Hepatocyte (in vitro differentiated cells): ENCODE results near the gene SMARCD3. TPM values are rescaled to one million over a fixed set of nuclear protein-coding genes. Genes with fewer than 3 reads are reported as not detected.

ENCODE experiments used
- DNase-seq: peaks from one replicate; pipeline ENCODE4 v3.0.0-alpha.2; 2016; ENCODE audit warnings: low spot score
- H2AFZ ChIP-seq: fragments of 200-600 bp; sonication (generic); 2 replicates; pipeline ENCODE4 v1.6.0; 2016; ENCODE audit warnings: antibody characterized with exemption, mild to moderate bottlenecking
- H3K27ac ChIP-seq: fragments of 200-600 bp; sonication (generic); 2 replicates; pipeline ENCODE4 v1.5.1; 2016; ENCODE audit warnings: mild to moderate bottlenecking
- H3K27me3 ChIP-seq: fragments of 200-600 bp; sonication (generic); 2 replicates; pipeline ENCODE4 v1.6.1; 2016
- H3K36me3 ChIP-seq: fragments of 200-600 bp; sonication (generic); replicated peaks from 2 replicates; pipeline ENCODE4 v1.5.1; 2016; ENCODE audit warnings: low read depth; ENCODE audit not compliant: insufficient read depth
- H3K4me1 ChIP-seq: fragments of 200-600 bp; sonication (generic); 2 replicates; pipeline ENCODE4 v1.5.1; 2016; ENCODE audit warnings: mild to moderate bottlenecking, moderate library complexity; ENCODE audit not compliant: insufficient read depth
- H3K4me2 ChIP-seq: fragments of 200-600 bp; sonication (generic); 2 replicates; pipeline ENCODE4 v1.6.0; 2016
- H3K4me3 ChIP-seq: fragments of 200-600 bp; sonication (generic); 2 replicates; pipeline ENCODE4 v1.5.1; 2016; ENCODE audit warnings: mild to moderate bottlenecking
- H3K79me2 ChIP-seq: fragments of 200-600 bp; sonication (generic); 2 replicates; pipeline ENCODE4 v1.6.0; 2017; ENCODE audit warnings: mild to moderate bottlenecking
- H3K9me2 ChIP-seq: fragments of 200-600 bp; sonication (generic); replicated peaks from 2 replicates; pipeline ENCODE4 v1.6.0; 2017; ENCODE audit warnings: mild to moderate bottlenecking; ENCODE audit not compliant: insufficient read depth
- H3K9me3 ChIP-seq: fragments of 200-600 bp; sonication (generic); 2 replicates; pipeline ENCODE4 v1.5.1; 2016; ENCODE audit warnings: low read depth, mild to moderate bottlenecking
- H4K20me1 ChIP-seq: fragments of 200-600 bp; sonication (generic); 2 replicates; pipeline ENCODE4 v1.6.0; 2016; ENCODE audit warnings: mild to moderate bottlenecking; ENCODE audit not compliant: insufficient read depth, poor library complexity, severe bottlenecking
- CTCF ChIP-seq: fragments of 200-600 bp; sonication (generic); IDR thresholded peaks from 2 replicates; pipeline ENCODE4 v1.5.1; 2016; ENCODE audit warnings: antibody characterized with exemption, mild to moderate bottlenecking; ENCODE audit not compliant: poor library complexity
- EZH2 ChIP-seq: fragments of 200-600 bp; sonication (generic); IDR thresholded peaks from 2 replicates; pipeline ENCODE4 v1.6.1; 2016; ENCODE audit warnings: antibody characterized with exemption, mild to moderate bottlenecking, borderline replicate concordance
- EZH2phosphoT487 ChIP-seq: fragments of 200-600 bp; sonication (generic); IDR thresholded peaks from one replicate; pipeline ENCODE4 v1.6.1; 2018; ENCODE audit warnings: antibody characterized with exemption, mild to moderate bottlenecking, low read depth, moderate library complexity; ENCODE audit not compliant: unreplicated experiment, severe bottlenecking
- WGBS: methylation state at CpG from one replicate; pipeline ENCODE4 v1.1.6; 2016; ENCODE audit warnings: low lambda C conversion rate; ENCODE audit errors: missing lambda C conversion rate; 5-methylcytosine and 5-hydroxymethylcytosine counted together
- polyA plus RNA-seq: library from polyadenylated mRNA; unstranded; fragments of >200 nt; fragmentation: Nextera tagmentation; extraction: Ambion mirVana; gene quantifications from 2 replicates; pipeline ENCODE4 v1.2.1, GENCODE V29; 2016
- total RNA-seq: library from RNA; depleted of rRNA; stranded (reverse); fragments of >200 nt; gene quantifications from 2 replicates; pipeline ENCODE4 v1.2.3, GENCODE V29; 2014

The SMARCD3 gene
- total and polyA plus RNA-seq, 2 experiments from 2014 or later, result 42.4 to 73.1 TPM

DNA sequence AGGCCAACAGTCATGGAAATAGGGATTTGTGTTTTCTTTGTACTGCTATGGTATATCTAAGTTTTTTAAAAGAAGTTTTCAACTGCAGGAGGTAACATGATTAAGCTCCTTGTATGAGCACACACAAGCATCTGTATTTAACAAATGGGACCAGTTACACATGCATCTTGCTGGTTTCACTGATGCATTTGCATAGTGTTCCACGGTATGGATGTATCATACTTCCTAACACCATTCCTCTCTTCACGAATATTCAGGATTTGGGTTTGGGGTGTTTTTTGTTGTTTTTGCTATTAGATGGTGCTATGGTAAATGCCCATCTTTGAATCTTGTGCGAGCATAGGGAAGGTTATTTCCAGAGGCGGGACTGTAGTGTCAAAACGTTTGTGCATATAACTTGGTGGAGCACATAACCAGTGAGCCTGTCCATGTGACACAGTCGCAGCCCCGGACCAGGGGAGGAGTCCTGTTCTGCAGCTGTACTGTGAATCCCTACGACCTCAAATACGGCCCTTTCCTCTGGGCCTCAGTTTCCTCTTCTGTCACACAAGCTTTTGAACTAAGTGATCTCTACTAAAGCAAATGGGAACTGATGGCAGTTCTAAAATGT is 40.1 kb downstream of the SMARCD3 start:
- 81% methylated on average over 9 of the region's 9 CpGs for WGBS
- no peak overlapping the region for H3K4me3 ChIP-seq
- H4K20me1 ChIP-seq, result no peaks in the 10 kb centered on the region
- H3K9me2 ChIP-seq, result no peaks in the 10 kb centered on the region
- H3K27ac ChIP-seq, result no peak overlapping the region
- DNase-seq, result no peak
- H3K4me1 ChIP-seq, result no peaks in the 10 kb centered on the region
- no peak overlapping the region for H2AFZ ChIP-seq
- no peaks in the 10 kb centered on the region for H3K79me2 ChIP-seq
- TF ChIP-seq EZH2, result no peak
- no peak for TF ChIP-seq EZH2phosphoT487
- no peak for TF ChIP-seq CTCF
- no peaks in the 10 kb centered on the region for H3K27me3 ChIP-seq
- no peaks in the 10 kb centered on the region for H3K36me3 ChIP-seq
- H3K4me2 ChIP-seq, result no peak overlapping the region
- H3K9me3 ChIP-seq, result no peaks in the 10 kb centered on the region

GRCh38 chr7:151207804-151208203 is 40.7 kb downstream of the SMARCD3 start:
- TF ChIP-seq EZH2, result no peak
- TF ChIP-seq CTCF, result no peak
- TF ChIP-seq EZH2phosphoT487, result no peak
- Histone ChIP-seq H3K9me3 (no peaks in the 10 kb centered on the region), H4K20me1 (no peaks in the 10 kb centered on the region), H3K27me3 (no peaks in the 10 kb centered on the region), H3K4me2 (no peak overlapping the region), H2AFZ (no peak overlapping the region), H3K79me2 (no peaks in the 10 kb centered on the region), H3K4me3 (no peak overlapping the region), H3K27ac (no peak overlapping the region), H3K36me3 (no peaks in the 10 kb centered on the region), H3K4me1 (no peaks in the 10 kb centered on the region), H3K9me2 (no peaks in the 10 kb centered on the region)
- 86% methylated on average over 12 of the region's 12 CpGs for WGBS
- no peak for DNase-seq

DNA sequence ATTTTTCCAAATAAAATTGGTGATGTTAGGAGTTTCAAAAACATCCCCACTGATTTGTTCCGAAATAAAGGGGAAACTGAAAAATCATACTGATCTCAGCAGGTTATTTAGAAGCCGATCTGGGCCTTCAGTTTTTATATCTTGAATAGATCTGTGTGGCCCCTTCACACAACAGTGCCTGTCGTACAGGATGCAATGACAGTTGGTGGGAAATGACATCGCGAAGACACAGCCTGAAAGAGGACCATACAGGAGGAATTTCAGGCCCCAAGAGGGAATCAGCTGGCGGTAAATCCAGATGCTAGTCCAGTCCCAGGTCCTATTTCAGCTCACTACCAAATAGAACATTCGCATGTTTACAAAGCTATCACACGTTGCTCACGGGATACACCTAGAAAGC is 41.2 kb downstream of the SMARCD3 start:
- no peak overlapping the region for H2AFZ ChIP-seq
- no peaks in the 10 kb centered on the region for H3K79me2 ChIP-seq
- H3K27ac ChIP-seq, result no peak overlapping the region
- H3K4me2 ChIP-seq, result no peak overlapping the region
- H3K9me3 ChIP-seq, result no peaks in the 10 kb centered on the region
- no peaks in the 10 kb centered on the region for H3K9me2 ChIP-seq
- no peaks in the 10 kb centered on the region for H3K4me1 ChIP-seq
- H3K27me3 ChIP-seq, result no peaks in the 10 kb centered on the region
- H3K36me3 ChIP-seq, result no peaks in the 10 kb centered on the region
- H3K4me3 ChIP-seq, result no peak overlapping the region
- DNase-seq, result no peak
- H4K20me1 ChIP-seq, result no peaks in the 10 kb centered on the region
- WGBS, result 78% methylated on average over 9 of the region's 9 CpGs
- no peak for TF ChIP-seq EZH2phosphoT487
- TF ChIP-seq CTCF, result no peak
- TF ChIP-seq EZH2, result no peak
